Measurements from ENCODE around the gene TPSD1. TPM values are rescaled to one million over a fixed set of nuclear protein-coding genes. Genes with fewer than 3 reads are reported as not detected.

Gene TPSD1
- polyA plus RNA-seq, 1 donor (not counting 4 experiments of a cell fraction or from before 2014, with no cell fraction given) = not detected

GRCh38 chr16:1305823-1306222, 50.0 kb downstream of the TPSD1 start:
- no peak overlapping the region for H2AFZ ChIP-seq (ENCODE audit: control insufficient read depth, low read length)
- no peaks in the 10 kb centered on the region for H3K36me3 ChIP-seq (ENCODE audit: control insufficient read depth in 2 of 2, extremely low read depth in 1 of 2, insufficient read depth in 2 of 2, low read length in 2 of 2)
- FAIRE-seq (no peak), DNase-seq (ENCODE audit: low read depth, low spot score) (no peak)
- no peaks in the 10 kb centered on the region for H3K9me1 ChIP-seq (ENCODE audit: control insufficient read depth, extremely low read depth, insufficient read depth, low read length)
- peaks cover 11% of the 10 kb centered on the region for H3K79me2 ChIP-seq (ENCODE audit: control insufficient read depth, insufficient read depth, low read length)
- H3K27ac ChIP-seq (ENCODE audit: control insufficient read depth, insufficient read depth, low read length) = no peak overlapping the region
- dilution Hi-C loops (cut with MboI; ENCODE audit: extremely low pct_ligation_motif_present, low sequenced_read_pairs) = no loop called here
- H3K27me3 ChIP-seq (ENCODE audit: control insufficient read depth, extremely low read depth, insufficient read depth, low read length) = peaks cover under 1% of the 10 kb centered on the region
- peaks cover 7% of the 10 kb centered on the region for H4K20me1 ChIP-seq (ENCODE audit: control insufficient read depth, extremely low read depth, insufficient read depth, low read length)
- H3K9ac ChIP-seq (ENCODE audit: control insufficient read depth, extremely low read depth, insufficient read depth, low read length) = no peak overlapping the region
- H3K4me3 ChIP-seq (ENCODE audit: control insufficient read depth in 2 of 3, extremely low read depth in 1 of 3, insufficient read depth in 2 of 3, low read depth in 1 of 3, low read length in 3 of 3) = no peak overlapping the region
- peaks cover 13% of the 10 kb centered on the region for H3K4me1 ChIP-seq (ENCODE audit: control insufficient read depth, extremely low read depth, insufficient read depth, low read length)
- TF ChIP-seq EZH2 (IDR thresholded peaks at IDR 0.05; ENCODE audit: low read length) (no peak), CTCF (optimal IDR thresholded peaks at IDR 0.05 in 1 of 3, IDR thresholded peaks at IDR 0.05 in 1 of 3, conservative IDR thresholded peaks at IDR 0.05 in 1 of 3; ENCODE audit: extremely low read depth in 1 of 3, insufficient read depth in 2 of 3, low read length in 3 of 3) (no peak)
- H3K9me3 ChIP-seq (ENCODE audit: control insufficient read depth, low read depth, low read length) = no peaks in the 10 kb centered on the region
- no peak overlapping the region for H3K4me2 ChIP-seq (ENCODE audit: control insufficient read depth, extremely low read depth, insufficient read depth, low read depth, low read length)

GRCh38 chr16:1306334-1306733, 50.5 kb downstream of the TPSD1 start:
- no peaks in the 10 kb centered on the region for H3K9me1 ChIP-seq (ENCODE audit: control insufficient read depth, extremely low read depth, insufficient read depth, low read length)
- no peaks in the 10 kb centered on the region for H3K9me3 ChIP-seq (ENCODE audit: control insufficient read depth, low read depth, low read length)
- peaks cover 17% of the 10 kb centered on the region for H3K4me1 ChIP-seq (ENCODE audit: control insufficient read depth, extremely low read depth, insufficient read depth, low read length)
- H3K4me3 ChIP-seq (ENCODE audit: control insufficient read depth in 2 of 3, extremely low read depth in 1 of 3, insufficient read depth in 2 of 3, low read depth in 1 of 3, low read length in 3 of 3) = no peak overlapping the region
- H3K4me2 ChIP-seq (ENCODE audit: control insufficient read depth, extremely low read depth, insufficient read depth, low read depth, low read length) = no peak overlapping the region
- no peak overlapping the region for H2AFZ ChIP-seq (ENCODE audit: control insufficient read depth, low read length)
- H3K36me3 ChIP-seq (ENCODE audit: control insufficient read depth in 2 of 2, extremely low read depth in 1 of 2, insufficient read depth in 2 of 2, low read length in 2 of 2) = peaks cover 0 to 4% of the 10 kb centered on the region in 2 experiments
- no peak overlapping the region for H3K27ac ChIP-seq (ENCODE audit: control insufficient read depth, insufficient read depth, low read length)
- peaks cover 16% of the 10 kb centered on the region for H3K79me2 ChIP-seq (ENCODE audit: control insufficient read depth, insufficient read depth, low read length)
- TF ChIP-seq CTCF (optimal IDR thresholded peaks at IDR 0.05 in 1 of 3, IDR thresholded peaks at IDR 0.05 in 1 of 3, conservative IDR thresholded peaks at IDR 0.05 in 1 of 3; ENCODE audit: extremely low read depth in 1 of 3, insufficient read depth in 2 of 3, low read length in 3 of 3) = no peak
- no peak for TF ChIP-seq EZH2 (IDR thresholded peaks at IDR 0.05; ENCODE audit: low read length)
- FAIRE-seq (no peak), DNase-seq (ENCODE audit: low read depth, low spot score) (no peak)
- no peaks in the 10 kb centered on the region for H3K27me3 ChIP-seq (ENCODE audit: control insufficient read depth, extremely low read depth, insufficient read depth, low read length)
- peaks cover 13% of the 10 kb centered on the region for H4K20me1 ChIP-seq (ENCODE audit: control insufficient read depth, extremely low read depth, insufficient read depth, low read length)
- H3K9ac ChIP-seq (ENCODE audit: control insufficient read depth, extremely low read depth, insufficient read depth, low read length) = no peak overlapping the region
- dilution Hi-C loops (cut with MboI; ENCODE audit: extremely low pct_ligation_motif_present, low sequenced_read_pairs) = no loop called here
